Cardiac muscle cell (in vitro differentiated cells and primary cell): ENCODE measurements around the gene MACROD2. TPM values are rescaled to one million over a fixed set of nuclear protein-coding genes. Genes with fewer than 3 reads are reported as not detected.

Experiments used
- DNase-seq, 2 donors: peaks; one replicate each; pipeline versions ENCODE4 v3.0.0 to v3.0.0-alpha.2; 2010 to 2017; ENCODE audit warnings: low read depth in 1 of 2, low spot score in 1 of 2
- H3K27ac ChIP-seq: fragments of 200-600 bp; sonication (generic); 2 replicates; pipeline ENCODE4 v1.5.1; 2016
- H3K27me3 ChIP-seq: fragments of 200-600 bp; sonication (generic); 2 replicates; pipeline ENCODE4 v1.6.0; 2016; ENCODE audit warnings: control low read depth
- H3K36me3 ChIP-seq: fragments of 200-600 bp; sonication (generic); 2 replicates; pipeline ENCODE4 v1.5.1; 2016; ENCODE audit warnings: control low read depth
- H3K4me1 ChIP-seq: fragments of 200-600 bp; sonication (generic); 2 replicates; pipeline ENCODE4 v1.8.1; 2017; ENCODE audit warnings: low read depth, mild to moderate bottlenecking, mixed run types
- H3K4me3 ChIP-seq: fragments of 200-600 bp; sonication (generic); 2 replicates; pipeline ENCODE4 v1.5.1; 2016; ENCODE audit warnings: mild to moderate bottlenecking
- H3K9me3 ChIP-seq: fragments of 200-600 bp; sonication (generic); 2 replicates; pipeline ENCODE4 v1.5.1; 2017; ENCODE audit warnings: low read depth, mild to moderate bottlenecking, control low read depth
- polyA plus RNA-seq: library from polyadenylated mRNA; unstranded; fragments of >200 nt; fragmentation: Nextera tagmentation; extraction: Ambion mirVana; gene quantifications from 2 replicates; pipeline ENCODE4 v1.2.1, GENCODE V29; 2016
- total RNA-seq: library from RNA; depleted of rRNA; stranded (reverse); fragments of >200 nt; gene quantifications from 2 replicates; pipeline ENCODE4 v1.2.3, GENCODE V29; 2016
- TF ChIP-seq, protein P1 (sequence below): IDR thresholded peaks from 2 replicates; pipeline ENCODE4 v1.5.1; 2012; ENCODE audit warnings: low read depth, mild to moderate bottlenecking, low read length

MACROD2 gene
- total and polyA plus RNA-seq, 2 experiments from 2014 or later: 9.3 to 14.4 TPM

GRCh38 chr20:15220009-15220656 is 1224.8 kb downstream of the MACROD2 start:
- TF ChIP-seq, protein P1, sequence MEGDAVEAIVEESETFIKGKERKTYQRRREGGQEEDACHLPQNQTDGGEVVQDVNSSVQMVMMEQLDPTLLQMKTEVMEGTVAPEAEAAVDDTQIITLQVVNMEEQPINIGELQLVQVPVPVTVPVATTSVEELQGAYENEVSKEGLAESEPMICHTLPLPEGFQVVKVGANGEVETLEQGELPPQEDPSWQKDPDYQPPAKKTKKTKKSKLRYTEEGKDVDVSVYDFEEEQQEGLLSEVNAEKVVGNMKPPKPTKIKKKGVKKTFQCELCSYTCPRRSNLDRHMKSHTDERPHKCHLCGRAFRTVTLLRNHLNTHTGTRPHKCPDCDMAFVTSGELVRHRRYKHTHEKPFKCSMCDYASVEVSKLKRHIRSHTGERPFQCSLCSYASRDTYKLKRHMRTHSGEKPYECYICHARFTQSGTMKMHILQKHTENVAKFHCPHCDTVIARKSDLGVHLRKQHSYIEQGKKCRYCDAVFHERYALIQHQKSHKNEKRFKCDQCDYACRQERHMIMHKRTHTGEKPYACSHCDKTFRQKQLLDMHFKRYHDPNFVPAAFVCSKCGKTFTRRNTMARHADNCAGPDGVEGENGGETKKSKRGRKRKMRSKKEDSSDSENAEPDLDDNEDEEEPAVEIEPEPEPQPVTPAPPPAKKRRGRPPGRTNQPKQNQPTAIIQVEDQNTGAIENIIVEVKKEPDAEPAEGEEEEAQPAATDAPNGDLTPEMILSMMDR: no peak
- H3K27ac ChIP-seq: no peak overlapping the region

GRCh38 chr20:15220778-15221565 is 1225.7 kb downstream of the MACROD2 start:
- Histone ChIP-seq H3K27ac (no peak overlapping the region), H3K9me3 (no peaks in the 10 kb centered on the region), H3K4me1 (no peaks in the 10 kb centered on the region), H3K36me3 (no peaks in the 10 kb centered on the region), H3K4me3 (no peak overlapping the region), H3K27me3 (no peaks in the 10 kb centered on the region)
- DNase-seq: peak in 1 of 2 donors; percentile 38
- TF ChIP-seq, protein P1: no peak

More at GRCh38 chr20:15220009-15220656, 1224.8 kb downstream of the MACROD2 start:
- DNase-seq: no peak
- no peaks in the 10 kb centered on the region for H3K4me1 ChIP-seq
- H3K4me3 ChIP-seq: no peak overlapping the region
- H3K36me3 ChIP-seq: no peaks in the 10 kb centered on the region
- no peaks in the 10 kb centered on the region for H3K27me3 ChIP-seq
- no peaks in the 10 kb centered on the region for H3K9me3 ChIP-seq

- Histone ChIP-seq H3K4me3 (no peak overlapping the region), H3K27ac (no peak overlapping the region), H3K36me3 (no peaks in the 10 kb centered on the region), H3K9me3 (no peaks in the 10 kb centered on the region), H3K4me1 (no peaks in the 10 kb centered on the region), H3K27me3 (no peaks in the 10 kb centered on the region)
- TF ChIP-seq, protein P1: no peak
- peak in 1 of 2 donors; percentile 44 for DNase-seq
Measured at GRCh38 chr20:15222502-15223330, 1227.4 kb downstream of the MACROD2 start.

- H3K4me1 ChIP-seq: no peaks in the 10 kb centered on the region
- H3K4me3 ChIP-seq: no peak overlapping the region
- no peak overlapping the region for H3K27ac ChIP-seq
- TF ChIP-seq, protein P1: no peak
- H3K27me3 ChIP-seq: no peaks in the 10 kb centered on the region
- DNase-seq: no peak
- no peaks in the 10 kb centered on the region for H3K36me3 ChIP-seq
- no peaks in the 10 kb centered on the region for H3K9me3 ChIP-seq
Measured at GRCh38 chr20:15224199-15224598, 1228.9 kb downstream of the MACROD2 start.

DNA sequence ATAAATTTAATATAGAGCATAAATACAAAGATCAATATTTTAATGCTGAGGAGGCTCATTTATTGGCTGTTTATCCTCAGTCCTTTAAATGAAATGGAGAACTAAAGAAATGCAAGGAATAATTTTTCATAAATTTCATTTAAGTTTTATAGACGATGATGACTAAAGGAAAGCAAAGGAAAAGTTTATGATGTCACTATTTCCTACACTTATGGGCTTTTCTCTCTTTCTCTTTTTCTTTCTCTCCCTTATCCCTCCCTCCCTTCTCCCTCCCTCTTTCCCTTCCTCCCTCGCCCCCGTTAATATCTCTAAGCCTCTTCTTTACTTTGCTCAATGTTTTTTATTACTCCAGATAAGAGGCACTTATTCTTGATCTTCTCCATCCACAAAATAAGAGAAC is 1231.8 kb downstream of the MACROD2 start:
- Histone ChIP-seq H3K27ac (no peak overlapping the region), H3K27me3 (no peaks in the 10 kb centered on the region), H3K4me1 (no peaks in the 10 kb centered on the region), H3K4me3 (no peak overlapping the region), H3K9me3 (no peaks in the 10 kb centered on the region), H3K36me3 (no peaks in the 10 kb centered on the region)
- DNase-seq: no peak
- TF ChIP-seq, protein P1: no peak
